HG03095 (cell line): ENCODE measurements around the gene RND2.
"Not testable (repeated sequence)": the region's sequence is repeated elsewhere in the genome, so short reads cannot be mapped to it uniquely, and the experiment has no call there.

Experiments used
- ATAC-seq: cut with Tn5 transposase; IDR thresholded peaks from one replicate; pipeline ENCODE4 v1.9.1; 2021; ENCODE audit warnings: moderate library complexity; ENCODE audit not compliant: unreplicated experiment

RND2 gene

GRCh38 chr17:43025766-43026537, 921 bp downstream of the RND2 start:
- no peak for ATAC-seq

GRCh38 chr17:43026595-43026994, 1.6 kb downstream of the RND2 start:
- ATAC-seq, result no peak

- ATAC-seq, result no peak
Measured at GRCh38 chr17:43027091-43028032, 2.3 kb downstream of the RND2 start.

DNA sequence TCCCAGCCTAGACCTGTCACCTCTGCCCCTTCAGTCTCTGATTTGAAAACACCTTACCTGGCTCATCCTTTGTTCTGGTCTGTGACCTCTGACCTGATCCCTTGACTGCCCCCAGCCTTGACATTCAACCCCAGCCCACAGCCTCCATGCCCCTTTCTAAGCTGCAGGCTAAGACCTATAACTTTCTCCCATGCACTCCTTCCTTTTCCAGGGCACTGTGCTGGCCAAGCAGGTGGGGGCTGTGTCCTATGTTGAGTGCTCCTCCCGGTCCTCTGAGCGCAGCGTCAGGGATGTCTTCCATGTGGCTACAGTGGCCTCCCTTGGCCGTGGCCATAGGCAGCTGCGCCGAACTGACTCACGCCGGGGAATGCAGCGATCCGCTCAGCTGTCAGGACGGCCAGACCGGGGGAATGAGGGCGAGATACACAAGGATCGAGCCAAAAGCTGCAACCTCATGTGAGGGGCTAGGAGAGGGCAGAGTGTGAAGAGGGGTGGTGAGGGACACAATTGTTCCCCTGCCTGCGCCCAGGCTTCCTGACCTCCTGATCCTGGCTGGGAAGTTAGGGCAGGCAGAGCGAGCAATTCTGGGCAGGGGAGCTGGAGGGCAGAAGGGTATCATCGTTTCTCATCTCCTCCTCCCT, 3.3 kb downstream of the RND2 start:
- no peak for ATAC-seq

- no peak for ATAC-seq
Measured at GRCh38 chr17:43030137-43030767, 5.2 kb downstream of the RND2 start.

GRCh38 chr17:43031666-43032065, 6.6 kb downstream of the RND2 start:
- ATAC-seq, result no peak

DNA sequence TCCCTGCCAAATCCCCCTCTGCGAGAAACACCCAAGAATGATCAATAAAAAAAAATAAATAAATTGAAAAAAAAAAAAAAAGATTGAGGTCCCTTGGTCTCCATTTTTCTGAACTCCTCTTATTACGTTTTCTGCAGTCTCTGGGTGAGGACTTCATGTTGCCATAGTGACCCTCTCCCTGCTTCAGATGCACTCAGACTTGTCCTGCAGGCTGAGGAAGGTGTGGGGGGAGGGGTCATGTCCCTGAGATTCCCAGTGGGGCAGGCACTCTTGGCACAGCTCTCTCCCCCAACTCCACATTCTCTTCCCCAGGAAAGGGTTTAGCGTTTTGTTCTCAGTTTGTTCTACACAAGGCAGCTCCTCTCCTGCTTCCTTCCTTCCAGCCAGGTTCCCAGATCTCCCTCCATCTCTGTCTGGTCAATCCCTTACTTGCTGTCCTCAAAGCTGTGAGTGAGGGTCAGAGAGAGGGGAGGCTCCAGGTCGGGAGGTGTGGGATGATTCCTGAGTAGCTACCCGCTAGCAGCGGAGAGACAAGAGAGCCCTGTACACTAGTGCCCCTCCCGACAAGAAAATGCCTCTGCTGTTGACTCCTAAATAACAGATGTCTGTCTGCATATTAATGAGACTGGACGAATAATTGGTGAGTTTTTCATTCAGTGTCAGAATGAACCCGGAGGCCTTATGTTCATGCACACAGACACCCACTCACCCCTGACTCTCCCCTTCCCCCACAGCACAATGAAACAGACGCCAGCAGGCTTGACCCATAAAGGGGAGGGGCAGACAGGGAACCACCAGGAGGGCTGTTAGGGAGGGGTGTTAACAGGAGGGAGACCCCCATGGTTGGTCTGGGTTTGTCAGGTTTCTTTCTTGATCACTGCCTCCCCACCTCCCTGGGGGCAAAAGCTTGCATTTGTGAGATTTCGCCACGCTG, 9.2 kb downstream of the RND2 start:
- no peak for ATAC-seq

- ATAC-seq, result no peak
Measured at GRCh38 chr17:43034894-43035293, 9.9 kb downstream of the RND2 start.

DNA sequence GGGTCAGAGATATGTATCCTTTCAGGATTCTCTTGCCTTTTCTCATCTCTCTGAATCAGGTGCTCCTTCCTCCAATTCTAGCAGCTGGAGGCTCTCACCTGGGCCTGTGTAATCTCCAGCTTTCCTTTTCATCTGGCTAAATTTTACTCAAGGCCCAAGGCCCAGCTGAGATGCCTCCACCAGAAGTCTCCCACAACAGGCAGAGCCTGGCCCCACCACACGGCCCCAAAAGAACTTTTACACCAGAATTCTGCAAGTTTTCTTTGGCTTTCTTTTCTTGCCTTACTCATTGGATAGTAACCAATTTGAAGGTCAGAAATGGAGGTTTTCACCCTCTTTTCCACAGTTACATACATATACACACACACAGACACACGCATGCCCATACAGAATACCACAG, 14.6 kb downstream of the RND2 start:
- ATAC-seq, result no peak

GRCh38 chr17:43040655-43041054, 15.6 kb downstream of the RND2 start:
- no peak for ATAC-seq

DNA sequence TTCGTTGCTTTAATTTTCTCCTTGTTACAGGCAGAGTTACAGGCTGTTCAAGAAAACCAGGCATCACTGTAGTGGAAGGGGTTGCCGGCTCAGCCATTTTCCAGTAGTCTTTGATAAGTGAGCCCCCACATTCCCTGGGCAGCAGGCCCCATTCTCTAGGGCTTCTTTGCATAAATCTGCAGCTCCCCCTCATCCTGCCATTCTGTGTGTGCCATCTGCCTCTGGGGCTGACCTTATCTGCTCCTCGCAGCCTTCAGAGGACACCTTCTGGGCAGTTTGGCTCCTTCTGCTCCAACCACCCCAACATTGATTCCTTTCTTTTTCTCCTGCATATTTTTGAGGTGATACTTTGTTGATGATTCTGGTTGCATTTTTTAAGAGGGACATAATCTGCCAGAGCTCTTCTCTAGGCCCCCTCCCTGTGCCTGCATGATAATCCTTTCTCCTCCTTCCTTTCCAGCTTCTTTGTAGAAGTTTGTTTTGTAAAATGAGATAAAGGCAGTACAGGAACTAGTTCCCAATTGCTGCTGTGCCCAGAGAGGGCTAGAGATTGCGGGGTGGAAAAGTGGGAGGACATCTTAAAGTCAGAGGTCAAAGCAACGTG, 17.1 kb downstream of the RND2 start:
- no peak for ATAC-seq

DNA sequence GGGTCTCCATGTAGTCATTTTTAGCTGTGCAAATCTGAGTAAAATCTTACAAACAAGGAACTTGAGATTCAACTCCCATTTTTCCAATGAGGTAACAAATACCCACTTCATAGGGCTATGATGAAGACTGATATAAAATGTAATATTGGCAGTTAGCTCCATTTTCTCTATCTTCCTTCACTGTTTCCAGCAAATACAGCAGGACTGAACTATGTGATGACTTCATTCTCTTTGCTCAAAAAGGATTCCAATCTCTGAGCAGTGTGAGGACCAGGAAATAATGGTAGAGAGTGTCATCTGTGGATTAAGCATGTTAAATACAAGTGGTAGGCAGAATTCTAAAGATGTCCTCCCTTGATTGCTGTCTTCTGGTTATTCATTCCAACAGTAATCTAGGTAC, 18.3 kb downstream of the RND2 start:
- ATAC-seq, result no peak

- no peak for ATAC-seq
Measured at GRCh38 chr17:43044024-43044423, 19.0 kb downstream of the RND2 start.

GRCh38 chr17:43051969-43052368, 26.9 kb downstream of the RND2 start:
- ATAC-seq, result no peak

GRCh38 chr17:43053008-43053407, 28.0 kb downstream of the RND2 start:
- ATAC-seq, result not testable (repeated sequence)

- no peak for ATAC-seq
Measured at GRCh38 chr17:43056051-43056450, 31.0 kb downstream of the RND2 start.

DNA sequence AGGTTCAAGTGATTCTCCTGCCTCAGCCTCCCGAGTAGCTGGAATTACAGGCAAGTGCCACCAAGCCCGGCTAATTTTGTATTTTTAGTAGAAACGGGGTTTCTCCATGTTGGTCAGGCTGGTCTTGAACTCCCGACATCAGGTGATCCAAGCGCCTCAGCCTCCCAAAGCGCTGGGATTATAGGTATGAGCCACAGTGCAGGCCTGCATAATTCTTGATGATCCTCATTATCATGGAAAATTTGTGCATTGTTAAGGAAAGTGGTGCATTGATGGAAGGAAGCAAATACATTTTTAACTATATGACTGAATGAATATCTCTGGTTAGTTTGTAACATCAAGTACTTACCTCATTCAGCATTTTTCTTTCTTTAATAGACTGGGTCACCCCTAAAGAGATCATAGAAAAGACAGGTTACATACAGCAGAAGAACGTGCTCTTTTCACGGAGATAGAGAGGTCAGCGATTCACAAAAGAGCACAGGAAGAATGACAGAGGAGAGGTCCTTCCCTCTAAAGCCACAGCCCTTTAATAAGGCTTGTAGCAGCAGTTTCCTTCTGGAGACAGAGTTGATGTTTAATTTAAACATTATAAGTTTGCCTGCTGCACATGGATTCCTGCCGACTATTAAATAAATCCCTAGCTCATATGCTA, 38.1 kb downstream of the RND2 start:
- no peak for ATAC-seq

DNA sequence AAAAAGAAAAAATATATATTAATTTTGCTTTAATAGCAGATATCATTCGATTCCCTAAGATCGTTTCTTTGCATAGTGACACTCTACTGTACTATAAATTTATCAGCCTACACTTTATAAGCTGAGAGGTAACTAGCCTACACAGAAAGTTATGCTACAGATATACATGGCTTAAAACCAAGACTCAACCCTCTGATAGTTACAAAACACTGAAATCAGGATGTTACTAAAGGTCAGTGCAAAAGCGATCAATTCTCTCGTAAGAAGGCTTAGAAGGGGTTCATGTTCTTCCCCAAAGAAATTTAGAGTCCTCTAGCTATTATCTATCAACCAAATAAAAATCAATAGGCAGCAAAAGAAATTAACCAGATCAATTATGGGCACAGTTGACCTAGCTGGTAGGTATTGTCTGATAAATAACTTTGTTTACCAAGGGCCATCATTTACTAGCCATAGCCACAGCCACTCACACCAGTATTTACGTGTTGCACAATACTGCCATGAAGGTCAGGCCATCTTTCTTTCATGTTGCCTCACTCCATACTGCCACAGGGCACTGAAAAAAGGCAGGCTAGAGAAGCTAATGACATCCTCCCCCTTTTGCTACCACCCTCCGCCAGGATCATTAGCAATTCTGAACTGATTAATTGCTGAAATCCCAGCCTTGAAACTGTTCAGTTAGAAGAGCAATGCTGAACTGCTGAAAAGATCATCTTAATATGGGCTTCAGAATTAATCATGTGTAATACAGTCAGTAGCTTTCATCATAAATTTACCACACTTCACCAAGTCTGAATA, 43.7 kb downstream of the RND2 start:
- no peak for ATAC-seq
